ENCODE data around the gene SAMHD1. TPM values are rescaled to one million over a fixed set of nuclear protein-coding genes. Genes with fewer than 3 reads are reported as not detected.
"Not testable (repeated sequence)": the region's sequence is repeated elsewhere in the genome, so short reads cannot be mapped to it uniquely, and the experiment has no call there.

The SAMHD1 gene
- 12.9 and 15.4 TPM in 2 replicates for total RNA-seq (2014; rRNA removed; shearing (Covaris generic))
- polyA plus RNA-seq (2015; cell fraction: cytosol; rRNA removed), result 6.6 and 7.6 TPM in 2 replicates
- polyA plus RNA-seq (2015; cell fraction: nucleus; rRNA removed), result 11.6 and 12.1 TPM in 2 replicates

DNA sequence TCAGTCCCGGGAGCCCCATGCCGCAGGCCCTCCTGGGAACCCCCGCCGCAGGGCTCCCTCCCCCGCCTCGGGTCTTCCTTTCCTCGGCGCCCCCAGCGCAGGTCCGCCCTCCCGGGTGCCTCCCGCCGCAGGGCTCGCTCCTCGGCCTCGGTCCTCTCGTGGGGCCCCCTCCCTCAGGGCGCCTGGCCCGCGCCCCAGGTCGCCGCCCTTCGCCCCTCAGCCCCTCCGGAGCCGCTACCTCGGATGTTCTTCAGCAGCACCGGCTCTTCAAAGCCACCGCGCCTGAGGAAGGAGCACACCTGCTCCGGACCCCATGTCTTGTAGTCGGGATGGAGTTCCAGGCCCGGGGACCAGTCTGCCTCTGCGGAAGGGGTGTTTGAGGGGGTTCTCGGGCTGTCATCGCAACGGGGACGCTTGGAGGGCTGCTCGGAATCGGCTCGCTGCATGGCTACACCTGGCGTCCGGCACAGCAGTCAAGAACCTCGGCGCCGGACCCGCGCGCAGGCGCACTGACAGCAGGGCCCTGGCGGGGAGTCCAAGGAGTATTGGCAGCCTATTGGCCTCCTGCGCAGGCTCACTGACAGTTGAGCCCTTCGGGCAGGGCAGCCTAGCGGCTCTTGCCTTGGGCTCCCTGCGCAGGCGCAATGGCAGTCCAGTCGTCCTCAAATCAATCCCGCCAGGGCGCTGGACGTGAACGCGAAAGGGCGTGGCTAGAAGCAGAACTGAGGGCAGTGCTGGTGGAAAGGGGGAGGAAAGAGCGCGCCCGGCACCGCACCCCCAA, at the start of gene SAMHD1:
Gene SAMHD1 (minus strand): TSS at position 511 of the 781 bp plus-strand sequence. CDS start 65 bp downstream, at position 446.
- DNase-seq (ENCODE audit: low read depth), result peak; percentile 95

GRCh38 chr20:37000171-37000570, 48.7 kb upstream of the SAMHD1 start:
- not testable (repeated sequence) for DNase-seq (ENCODE audit: low read depth)

DNA sequence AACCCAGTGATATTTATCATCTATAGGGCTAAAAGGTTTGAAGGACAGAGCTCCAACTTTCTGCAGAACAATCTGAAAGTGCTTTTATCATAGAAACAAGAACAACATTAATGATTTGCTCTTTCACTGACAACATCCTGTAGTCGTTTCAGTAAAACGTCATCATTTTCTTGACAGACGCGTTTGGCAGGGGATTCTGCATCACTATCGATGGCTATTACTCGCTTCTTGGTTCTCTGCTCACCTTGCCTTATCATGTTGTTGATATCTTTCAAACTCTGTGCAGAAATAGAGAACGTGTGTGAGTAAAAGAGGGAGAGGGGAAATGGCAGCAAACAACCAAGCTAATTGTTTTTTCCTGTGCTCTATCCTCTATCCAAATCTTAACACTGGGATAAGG, 47.1 kb upstream of the SAMHD1 start:
- DNase-seq (ENCODE audit: low read depth), result no peak

GRCh38 chr20:36997121-36997520, 45.6 kb upstream of the SAMHD1 start:
- no peak for DNase-seq (ENCODE audit: low read depth)

- DNase-seq (ENCODE audit: low read depth), result not testable (repeated sequence)
These were observed 42.7 kb upstream of the SAMHD1 start for GRCh38 chr20:36994221-36994620.

DNA sequence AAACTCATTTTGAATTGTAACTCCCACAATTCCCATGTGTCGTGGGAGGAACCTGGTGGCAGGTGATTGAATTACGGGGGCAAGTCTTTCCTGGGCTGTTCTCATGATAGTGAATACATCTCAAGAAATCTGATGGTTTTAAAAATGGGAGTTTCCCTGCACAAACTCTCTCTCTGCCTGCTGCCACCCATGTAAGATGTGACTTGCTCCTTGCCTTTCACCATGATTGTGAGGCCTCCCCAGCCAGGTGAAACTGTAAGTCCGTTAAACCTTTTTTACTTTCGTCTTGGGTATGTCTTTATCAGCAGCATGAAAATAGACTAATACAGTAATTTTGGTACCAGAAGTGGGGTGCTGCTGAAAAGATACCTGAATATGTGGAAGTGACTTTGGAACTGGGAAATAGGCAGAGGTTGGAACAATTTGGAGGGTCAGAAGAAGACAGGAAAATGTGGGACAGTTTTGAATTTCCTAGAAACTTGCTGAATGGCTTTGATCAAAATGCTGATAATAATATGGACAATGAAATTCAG, 41.4 kb upstream of the SAMHD1 start:
- DNase-seq (ENCODE audit: low read depth), result no peak

DNA sequence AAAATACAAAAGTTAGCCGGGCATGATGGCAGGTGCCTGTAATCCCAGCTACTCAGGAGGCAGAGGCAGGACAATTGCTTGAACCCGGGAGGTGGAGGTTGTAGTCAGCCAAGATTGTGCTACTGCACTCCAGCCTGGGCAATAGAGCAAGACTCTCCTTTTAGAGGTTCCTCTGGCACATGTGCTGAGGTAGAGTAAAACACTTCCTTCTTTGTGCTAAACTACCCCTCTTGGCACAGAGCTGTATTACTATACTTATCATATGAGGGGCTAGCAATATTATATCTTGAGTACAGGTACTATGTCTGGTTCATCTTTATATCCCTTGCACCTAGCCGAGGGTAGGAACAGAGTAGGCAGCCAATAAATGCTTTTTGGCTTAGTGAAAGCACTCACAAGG, 40.2 kb upstream of the SAMHD1 start:
- no peak for DNase-seq (ENCODE audit: low read depth)

GRCh38 chr20:36989797-36990196, 38.3 kb upstream of the SAMHD1 start:
- DNase-seq (ENCODE audit: low read depth), result no peak

DNA sequence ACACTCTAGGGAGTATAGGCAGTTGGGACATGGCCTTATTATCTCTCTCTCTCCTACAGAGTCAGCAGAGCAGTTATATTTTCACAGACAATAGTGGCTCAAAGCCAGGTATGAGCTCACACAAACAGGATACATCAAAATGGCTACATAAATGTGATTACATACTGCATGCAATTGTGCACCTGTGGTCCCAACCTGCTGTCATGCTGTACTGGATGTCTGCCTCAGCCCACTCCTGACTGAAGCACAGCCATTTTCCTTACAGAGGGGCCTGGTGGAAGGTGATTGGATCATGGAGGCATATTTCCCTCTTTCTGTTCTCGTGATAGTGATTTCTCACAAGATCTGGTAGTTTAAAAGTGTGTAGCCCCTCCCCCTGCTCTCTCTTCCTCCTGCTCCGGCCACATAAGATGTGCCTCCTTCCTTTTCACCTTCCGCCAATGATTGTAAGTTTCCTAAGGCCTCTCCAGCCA, 37.0 kb upstream of the SAMHD1 start:
- peak; percentile 58 for DNase-seq (ENCODE audit: low read depth)

- DNase-seq (ENCODE audit: low read depth), result no peak
These were observed 32.7 kb upstream of the SAMHD1 start for GRCh38 chr20:36984257-36984638.

GRCh38 chr20:36975099-36975818, 23.8 kb upstream of the SAMHD1 start:
- DNase-seq (ENCODE audit: low read depth), result no peak

DNA sequence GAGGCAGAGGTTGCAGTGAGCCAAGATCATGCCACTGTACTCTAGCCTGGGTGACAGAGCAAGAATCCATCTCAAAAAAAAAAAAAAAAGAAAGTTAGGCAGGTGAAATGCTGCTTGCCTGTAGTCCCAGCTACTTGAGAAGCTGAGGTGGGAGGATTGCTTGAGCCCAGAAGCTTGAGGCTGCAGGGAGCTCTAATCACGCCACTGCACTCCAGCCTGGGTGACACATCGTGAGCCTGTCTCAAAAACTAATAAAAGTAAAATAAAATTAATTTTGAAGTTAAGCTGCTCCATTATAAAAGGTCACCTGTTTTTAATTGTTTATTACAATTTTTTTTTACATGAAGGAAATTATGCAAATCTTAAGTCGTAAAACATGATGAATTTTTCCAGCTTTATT, 23.2 kb upstream of the SAMHD1 start:
- no peak for DNase-seq (ENCODE audit: low read depth)

DNA sequence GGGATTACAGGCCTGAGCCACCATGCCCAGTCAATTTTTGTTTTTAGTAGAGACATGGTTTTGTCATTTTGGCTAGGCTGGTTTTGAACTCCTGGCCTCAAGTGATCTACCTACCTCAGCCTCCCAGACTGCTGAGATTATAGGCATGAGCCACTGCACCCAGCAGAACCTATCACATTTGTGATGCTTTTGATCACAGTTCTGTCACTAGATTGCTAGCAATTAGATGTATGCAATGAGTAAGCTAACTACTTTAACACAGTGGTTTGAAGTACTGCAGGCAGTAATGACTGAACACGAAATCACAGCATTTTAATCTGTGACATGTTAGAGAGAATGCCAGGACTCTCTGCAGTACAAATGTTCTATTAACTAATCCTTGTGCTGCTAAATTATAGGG, 19.6 kb upstream of the SAMHD1 start:
- no peak for DNase-seq (ENCODE audit: low read depth)

DNA sequence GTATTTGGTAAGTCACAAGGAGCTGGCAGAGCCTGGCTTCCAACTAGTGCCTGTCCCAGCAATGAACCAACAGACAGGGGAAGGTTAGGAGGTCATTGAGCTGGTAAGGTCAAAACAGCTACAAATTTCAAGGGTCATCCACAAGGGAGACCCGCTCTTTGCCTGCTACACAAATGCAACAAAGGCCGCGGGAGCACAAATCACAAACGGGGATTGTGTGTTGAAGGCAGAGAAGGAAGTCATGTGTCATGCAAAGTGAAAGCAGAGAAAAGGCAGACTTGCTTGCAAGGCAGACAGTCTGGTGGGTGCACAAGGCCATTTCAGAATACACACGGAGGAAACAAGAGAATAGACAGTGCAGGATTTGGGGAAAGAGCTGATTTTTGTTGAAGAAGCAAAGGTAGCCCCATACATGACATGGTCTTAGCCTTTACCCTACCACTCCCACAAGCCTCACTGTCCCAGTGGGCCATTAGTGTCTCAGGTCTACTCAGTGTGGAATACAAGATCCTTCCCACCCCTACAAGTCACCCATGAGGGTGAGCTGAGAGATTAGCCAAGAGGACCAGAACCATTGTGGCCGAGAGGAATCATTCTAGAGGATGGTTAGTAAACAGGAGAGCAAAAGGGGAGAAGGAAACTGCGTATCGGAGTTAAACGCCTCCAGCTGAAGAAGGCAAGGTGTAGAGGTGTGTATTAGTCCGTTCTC, 18.1 kb upstream of the SAMHD1 start:
- no peak for DNase-seq (ENCODE audit: low read depth)

- DNase-seq (ENCODE audit: low read depth), result no peak
These were observed 17.5 kb upstream of the SAMHD1 start for GRCh38 chr20:36969051-36969450.

- no peak for DNase-seq (ENCODE audit: low read depth)
These were observed 16.1 kb upstream of the SAMHD1 start for GRCh38 chr20:36967636-36968035.

DNA sequence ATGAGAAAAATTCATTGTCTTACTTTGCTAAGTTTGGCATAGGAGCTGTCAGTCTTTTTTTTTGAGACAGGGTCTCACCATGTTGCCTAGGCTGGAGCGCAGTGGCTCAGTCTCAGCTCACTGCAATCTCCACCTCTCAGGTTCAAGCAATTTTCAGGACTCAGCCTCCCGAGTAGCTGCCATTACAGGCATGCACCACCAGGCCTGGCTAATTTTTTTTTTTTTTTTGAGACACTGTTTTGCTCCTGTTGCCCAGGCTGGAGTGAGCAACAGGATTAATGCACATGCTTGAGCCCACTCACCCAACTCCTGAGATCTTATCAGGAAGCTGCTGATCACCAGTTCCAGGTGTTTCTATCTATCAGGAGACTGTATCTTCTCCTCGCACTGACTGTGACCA, 15.5 kb upstream of the SAMHD1 start:
- DNase-seq (ENCODE audit: low read depth), result not testable (repeated sequence)

DNA sequence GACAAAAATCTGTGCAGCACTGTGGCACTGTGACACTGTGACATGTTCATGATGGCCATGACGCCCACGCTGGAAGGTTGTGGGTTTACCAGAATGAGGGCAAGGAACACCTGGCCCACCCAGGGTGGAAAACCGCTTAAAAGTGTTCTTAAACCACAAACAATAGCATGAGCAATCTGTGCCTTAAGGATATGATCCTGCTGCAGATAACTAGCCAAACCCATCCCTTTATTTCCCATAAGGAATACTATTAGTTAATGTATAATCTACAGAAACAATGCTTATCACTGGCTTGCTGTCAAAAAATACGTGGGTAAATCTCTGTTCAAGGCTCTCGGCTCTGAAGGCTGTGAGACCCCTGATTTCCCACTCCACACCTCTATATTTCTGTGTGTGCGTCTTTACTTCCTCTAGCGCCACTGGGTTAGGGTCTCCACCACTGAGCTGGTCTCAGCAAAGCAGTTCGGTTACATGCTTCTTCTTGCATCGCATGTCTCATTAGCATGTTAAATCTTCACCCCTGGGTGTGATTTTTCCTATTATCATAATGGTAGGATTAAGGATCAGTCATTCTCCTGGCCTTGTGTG, 10.9 kb upstream of the SAMHD1 start:
- DNase-seq (ENCODE audit: low read depth), result not testable (repeated sequence)

DNA sequence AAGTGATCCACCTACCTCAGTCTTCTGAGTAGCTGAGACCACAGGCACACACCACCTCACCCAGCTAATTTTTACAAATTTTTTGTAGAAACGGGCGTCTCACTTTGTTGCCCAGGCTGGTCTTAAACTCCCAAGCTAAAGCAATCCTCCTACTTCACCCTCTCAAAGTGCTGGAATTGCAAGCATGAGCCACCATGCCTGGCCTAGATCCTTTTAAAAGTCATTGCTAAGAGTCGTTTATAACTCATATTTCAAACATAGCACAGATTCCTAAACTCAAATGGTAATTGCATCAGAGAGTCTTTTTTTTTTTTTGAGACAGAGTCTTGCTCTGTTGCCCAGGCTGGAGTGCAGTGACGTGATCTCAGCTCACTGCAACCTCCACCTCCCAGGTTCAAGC, 7.7 kb upstream of the SAMHD1 start:
- DNase-seq (ENCODE audit: low read depth), result no peak

- no peak for DNase-seq (ENCODE audit: low read depth)
These were observed 6.6 kb upstream of the SAMHD1 start for GRCh38 chr20:36957875-36958667.
